SU-DHL-6 (cell line): ENCODE data around the gene COL18A1.

Experiments used
- H2AFZ ChIP-seq: fragments of 200-600 bp; sonication (generic); 2 replicates; pipeline ENCODE4 v1.6.1; 2014; ENCODE audit warnings: low read depth, mild to moderate bottlenecking, moderate library complexity, mixed read lengths, antibody characterized with exemption, low read length; ENCODE audit not compliant: severe bottlenecking
- H3F3A ChIP-seq: fragments of 200-600 bp; shearing (Covaris generic); 2 replicates; pipeline ENCODE4 v1.6.0; 2016; ENCODE audit warnings: antibody characterized with exemption, mild to moderate bottlenecking; ENCODE audit not compliant: insufficient read depth
- H3K27ac ChIP-seq: fragments of 200-600 bp; sonication (generic); 2 replicates; pipeline ENCODE4 v1.5.1; 2016; ENCODE audit warnings: low read depth, mild to moderate bottlenecking, low read length, moderate library complexity, mixed read lengths
- H3K27me3 ChIP-seq: fragments of 200-600 bp; sonication (generic), shearing (Covaris generic); 2 replicates; pipeline ENCODE4 v1.6.0; 2014; ENCODE audit warnings: mild to moderate bottlenecking, low read length
- H3K36me3 ChIP-seq: fragments of 200-600 bp; sonication (generic); 2 replicates; pipeline ENCODE4 v1.6.1; 2014; ENCODE audit warnings: mild to moderate bottlenecking, low read length, mixed read lengths
- H3K4me2 ChIP-seq: fragments of 300-600, 200-600 bp; shearing (Covaris generic), sonication (generic); 2 replicates; pipeline ENCODE4 v1.6.0; 2014; ENCODE audit warnings: low read length, low read depth, mild to moderate bottlenecking; ENCODE audit not compliant: poor library complexity, severe bottlenecking
- H3K4me3 ChIP-seq: fragments of 200-600 bp; sonication (generic); 2 replicates; pipeline ENCODE4 v1.5.1; 2014; ENCODE audit warnings: antibody characterized with exemption, low read length, mild to moderate bottlenecking, mixed read lengths; ENCODE audit not compliant: insufficient read depth, poor library complexity, severe bottlenecking
- H3K79me2 ChIP-seq: fragments of 200-600 bp; sonication (generic); 2 replicates; pipeline ENCODE4 v1.6.1; 2014; ENCODE audit warnings: mild to moderate bottlenecking, low read length, moderate library complexity; ENCODE audit not compliant: insufficient read depth
- H3K9ac ChIP-seq: fragments of 200-600 bp; sonication (generic); 2 replicates; pipeline ENCODE4 v1.7.0; 2014; ENCODE audit warnings: mild to moderate bottlenecking, low read length
- H3K9me2 ChIP-seq: fragments of 200-600 bp; sonication (generic); replicated peaks from 2 replicates; pipeline ENCODE4 v1.6.1; 2014; ENCODE audit warnings: low read length; ENCODE audit not compliant: insufficient read depth
- H3K9me3 ChIP-seq: fragments of 200-600 bp; sonication (generic); 2 replicates; pipeline ENCODE4 v1.6.1; 2014; ENCODE audit warnings: low read length, mixed read lengths; ENCODE audit not compliant: insufficient read depth
- H4K20me1 ChIP-seq: fragments of 200-600 bp; sonication (generic); 2 replicates; pipeline ENCODE4 v1.6.1; 2014; ENCODE audit warnings: low read depth, mild to moderate bottlenecking, antibody characterized with exemption, low read length, moderate library complexity, mixed read lengths
- EZH2phosphoT487 ChIP-seq: fragments of 200-600 bp; sonication (generic), shearing (Covaris generic); conservative IDR thresholded peaks from 2 replicates; pipeline ENCODE4 v1.6.1; 2018; ENCODE audit warnings: mild to moderate bottlenecking, antibody characterized with exemption, low read length, moderate library complexity, mixed read lengths
- TF ChIP-seq, protein P1 (sequence below): fragments of 200-600 bp; sonication (generic); IDR thresholded peaks from one replicate; pipeline ENCODE4 v1.5.1; 2017; ENCODE audit warnings: antibody characterized with exemption, mild to moderate bottlenecking, low read length, moderate library complexity; ENCODE audit not compliant: insufficient read depth, poor library complexity, severe bottlenecking

The COL18A1 gene

DNA sequence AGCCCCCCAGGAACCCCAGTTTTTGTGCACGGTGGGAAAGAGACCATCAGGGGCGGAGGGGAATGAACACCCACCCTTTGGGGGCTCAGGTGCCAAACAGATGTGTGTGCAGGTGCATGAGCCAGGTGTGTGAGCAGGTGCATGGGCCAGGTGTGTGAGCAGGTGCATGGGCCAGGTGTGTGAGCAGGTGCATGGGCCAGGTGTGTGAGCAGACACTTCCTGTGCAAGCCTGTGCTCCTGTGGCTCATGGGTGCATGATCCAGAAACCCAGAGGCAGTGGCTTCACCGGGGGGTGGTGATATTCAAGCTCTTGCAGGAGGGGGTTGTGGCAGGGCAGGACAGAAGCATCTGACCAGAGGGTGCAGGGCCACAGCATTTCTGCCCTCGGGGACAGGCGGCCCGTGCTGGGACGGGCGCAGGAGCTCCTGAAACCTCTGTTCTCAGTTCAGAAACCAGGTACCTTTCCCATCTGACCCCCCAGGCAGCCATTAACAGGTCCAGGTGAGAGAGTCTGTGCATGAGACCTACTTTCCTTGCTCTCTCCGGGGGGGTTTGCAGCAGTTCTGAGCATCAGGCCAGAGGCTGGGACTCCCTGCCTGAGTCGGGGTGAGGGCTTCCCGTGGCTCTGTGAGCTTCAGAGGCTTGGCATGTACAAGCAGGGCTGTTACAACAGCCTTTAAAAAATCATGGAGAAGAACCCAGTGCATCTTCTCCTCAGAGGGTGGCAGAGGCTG lies 29.1 kb downstream of the COL18A1 start:
- H3K36me3 ChIP-seq, result no peaks in the 10 kb centered on the region
- H3K9me3 ChIP-seq, result no peaks in the 10 kb centered on the region
- TF ChIP-seq, protein P1, sequence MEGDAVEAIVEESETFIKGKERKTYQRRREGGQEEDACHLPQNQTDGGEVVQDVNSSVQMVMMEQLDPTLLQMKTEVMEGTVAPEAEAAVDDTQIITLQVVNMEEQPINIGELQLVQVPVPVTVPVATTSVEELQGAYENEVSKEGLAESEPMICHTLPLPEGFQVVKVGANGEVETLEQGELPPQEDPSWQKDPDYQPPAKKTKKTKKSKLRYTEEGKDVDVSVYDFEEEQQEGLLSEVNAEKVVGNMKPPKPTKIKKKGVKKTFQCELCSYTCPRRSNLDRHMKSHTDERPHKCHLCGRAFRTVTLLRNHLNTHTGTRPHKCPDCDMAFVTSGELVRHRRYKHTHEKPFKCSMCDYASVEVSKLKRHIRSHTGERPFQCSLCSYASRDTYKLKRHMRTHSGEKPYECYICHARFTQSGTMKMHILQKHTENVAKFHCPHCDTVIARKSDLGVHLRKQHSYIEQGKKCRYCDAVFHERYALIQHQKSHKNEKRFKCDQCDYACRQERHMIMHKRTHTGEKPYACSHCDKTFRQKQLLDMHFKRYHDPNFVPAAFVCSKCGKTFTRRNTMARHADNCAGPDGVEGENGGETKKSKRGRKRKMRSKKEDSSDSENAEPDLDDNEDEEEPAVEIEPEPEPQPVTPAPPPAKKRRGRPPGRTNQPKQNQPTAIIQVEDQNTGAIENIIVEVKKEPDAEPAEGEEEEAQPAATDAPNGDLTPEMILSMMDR, result no peak
- no peak for TF ChIP-seq EZH2phosphoT487
- H3K9me2 ChIP-seq, result no peaks in the 10 kb centered on the region
- H3K27ac ChIP-seq, result no peak overlapping the region
- H3K27me3 ChIP-seq, result no peaks in the 10 kb centered on the region
- no peak overlapping the region for H2AFZ ChIP-seq
- H4K20me1 ChIP-seq, result no peaks in the 10 kb centered on the region
- no peaks in the 10 kb centered on the region for H3F3A ChIP-seq
- H3K4me3 ChIP-seq, result no peak overlapping the region
- no peaks in the 10 kb centered on the region for H3K79me2 ChIP-seq
- H3K9ac ChIP-seq, result no peak overlapping the region
- H3K4me2 ChIP-seq, result no peak overlapping the region

DNA sequence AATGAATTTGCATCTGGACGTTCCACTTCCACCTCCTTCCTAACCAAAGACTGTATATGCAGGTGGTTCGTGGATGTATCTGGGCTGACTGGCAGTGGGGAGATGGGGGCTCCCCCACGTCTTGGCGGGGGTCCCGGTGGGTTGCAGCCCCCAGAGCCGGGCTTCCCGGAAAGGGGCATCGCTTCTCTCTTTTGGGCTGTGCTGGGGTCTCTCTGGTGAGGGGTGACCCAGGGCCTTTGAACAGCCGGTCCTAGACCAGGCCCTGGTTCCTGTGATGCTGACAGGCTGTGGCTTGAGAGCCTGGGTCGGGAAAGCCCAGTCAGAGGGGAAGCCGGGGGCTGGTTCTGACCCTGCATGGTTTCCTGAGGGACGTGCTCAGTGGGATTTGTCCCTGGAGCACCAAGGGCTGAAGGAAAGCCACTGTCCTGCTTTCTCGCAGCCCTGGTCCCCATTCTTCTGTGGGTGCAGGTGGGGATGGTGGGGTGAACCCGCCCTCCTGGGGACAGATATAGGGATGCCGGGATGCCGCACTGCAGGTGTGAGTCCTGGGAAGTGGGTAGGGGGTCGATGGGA lies 29.8 kb downstream of the COL18A1 start:
- H3F3A ChIP-seq, result no peaks in the 10 kb centered on the region
- no peaks in the 10 kb centered on the region for H4K20me1 ChIP-seq
- H3K9me3 ChIP-seq, result no peaks in the 10 kb centered on the region
- H3K79me2 ChIP-seq, result no peaks in the 10 kb centered on the region
- H3K4me2 ChIP-seq, result no peak overlapping the region
- no peak overlapping the region for H3K27ac ChIP-seq
- no peak overlapping the region for H2AFZ ChIP-seq
- H3K4me3 ChIP-seq, result no peak overlapping the region
- H3K27me3 ChIP-seq, result no peaks in the 10 kb centered on the region
- no peaks in the 10 kb centered on the region for H3K36me3 ChIP-seq
- H3K9me2 ChIP-seq, result no peaks in the 10 kb centered on the region
- no peak overlapping the region for H3K9ac ChIP-seq
- no peak for TF ChIP-seq EZH2phosphoT487
- TF ChIP-seq, protein P1, result no peak

DNA sequence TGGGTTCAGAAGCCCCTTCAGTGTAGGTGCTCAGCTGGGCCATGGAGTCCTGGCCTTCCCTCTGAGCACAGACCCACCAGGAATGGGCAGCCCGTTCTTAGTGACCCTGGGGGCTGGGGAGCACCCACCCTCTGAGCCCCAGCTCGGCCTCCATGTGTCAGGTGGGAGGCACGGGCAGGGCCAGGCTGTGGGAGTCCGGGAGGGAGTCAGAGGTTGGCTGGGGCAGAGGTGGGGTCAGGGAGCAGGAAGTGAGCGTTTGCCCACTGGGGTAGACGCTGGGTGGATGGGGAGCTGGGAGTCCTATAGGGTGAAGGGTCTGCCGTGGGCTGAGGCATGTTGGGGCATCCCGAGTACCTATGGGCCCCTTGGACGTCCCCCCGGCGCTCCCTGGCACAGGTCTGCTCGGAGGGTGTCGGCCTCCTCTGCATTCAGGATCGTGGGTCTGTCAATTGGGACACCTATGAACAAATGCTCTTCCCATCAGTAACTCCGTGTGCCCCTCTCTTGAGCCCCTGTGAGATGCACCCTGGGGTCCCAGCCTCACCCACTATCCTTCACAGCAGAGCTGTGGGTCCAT lies 30.5 kb downstream of the COL18A1 start:
- H3K79me2 ChIP-seq, result no peaks in the 10 kb centered on the region
- no peaks in the 10 kb centered on the region for H3K9me2 ChIP-seq
- H3K27ac ChIP-seq, result no peak overlapping the region
- no peak overlapping the region for H3K9ac ChIP-seq
- TF ChIP-seq, protein P1, result no peak
- no peak for TF ChIP-seq EZH2phosphoT487
- H3K27me3 ChIP-seq, result no peaks in the 10 kb centered on the region
- no peaks in the 10 kb centered on the region for H3K9me3 ChIP-seq
- H2AFZ ChIP-seq, result no peak overlapping the region
- no peak overlapping the region for H3K4me2 ChIP-seq
- no peaks in the 10 kb centered on the region for H3K36me3 ChIP-seq
- no peak overlapping the region for H3K4me3 ChIP-seq
- H4K20me1 ChIP-seq, result no peaks in the 10 kb centered on the region
- H3F3A ChIP-seq, result no peaks in the 10 kb centered on the region
